Right ventricle myocardium inferior (tissue), 1 donor: ENCODE measurements around the gene LDAH. TPM values are rescaled to one million over a fixed set of nuclear protein-coding genes. Genes with fewer than 3 reads are reported as not detected.

ENCODE experiments used
- ATAC-seq: fragments of 200-7000 bp; cut with Tn5 transposase; one replicate; pipeline ENCODE4 v1.9.1; 2020; ENCODE audit warnings: mild to moderate bottlenecking, moderate library complexity
- DNase-seq: peaks from one replicate; pipeline ENCODE4 v3.0.0; 2021; ENCODE audit errors: missing footprints
- intact Hi-C: fragments of 100-400 bp; cut with DNase I; formaldehyde crosslinking; loops from one replicate; pipeline ENCODE4 v1.11.0; 2022
- total RNA-seq: library from RNA; stranded (reverse); fragmentation: NEBNext Ultra II Directional; extraction: Animal tissue kit (Norgen Biotek cat#: 25700); gene quantifications from one replicate; pipeline ENCODE4 v1.2.1, GENCODE V29; 2021
- donor health status: DM: no; HTN: yes; CAD: no; lungs with severe emphysema.

LDAH gene
- total RNA-seq, 1 donor from 2014 or later: 5.8 TPM

GRCh38 chr2:20696366-20696765 lies 126.5 kb downstream of the LDAH start:
- ATAC-seq (no peak), DNase-seq (no peak)
- intact Hi-C loops: no loop called here

DNA sequence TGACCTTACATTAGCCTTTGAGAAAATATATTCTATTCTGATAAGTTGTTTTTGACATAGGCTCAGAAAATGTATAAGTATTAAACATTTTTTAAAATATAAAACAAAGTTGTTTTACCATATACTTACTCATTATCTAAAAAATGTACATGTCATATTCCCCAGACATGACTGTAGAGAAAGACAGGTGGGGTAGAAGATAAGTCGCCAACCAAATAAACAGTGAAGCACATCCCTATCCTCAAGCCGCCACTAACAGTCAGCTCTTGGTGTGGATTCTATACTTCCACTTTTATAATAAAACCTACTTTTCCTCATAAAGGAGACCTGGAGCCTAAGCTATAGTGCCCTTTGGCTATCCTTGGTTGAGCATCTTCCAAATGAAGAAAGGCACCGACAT lies 129.6 kb downstream of the LDAH start:
- DNase-seq: no peak
- intact Hi-C loops: no loop called here
- ATAC-seq: no peak

GRCh38 chr2:20692081-20692480 lies 130.8 kb downstream of the LDAH start:
- intact Hi-C loops: no loop called here

DNA sequence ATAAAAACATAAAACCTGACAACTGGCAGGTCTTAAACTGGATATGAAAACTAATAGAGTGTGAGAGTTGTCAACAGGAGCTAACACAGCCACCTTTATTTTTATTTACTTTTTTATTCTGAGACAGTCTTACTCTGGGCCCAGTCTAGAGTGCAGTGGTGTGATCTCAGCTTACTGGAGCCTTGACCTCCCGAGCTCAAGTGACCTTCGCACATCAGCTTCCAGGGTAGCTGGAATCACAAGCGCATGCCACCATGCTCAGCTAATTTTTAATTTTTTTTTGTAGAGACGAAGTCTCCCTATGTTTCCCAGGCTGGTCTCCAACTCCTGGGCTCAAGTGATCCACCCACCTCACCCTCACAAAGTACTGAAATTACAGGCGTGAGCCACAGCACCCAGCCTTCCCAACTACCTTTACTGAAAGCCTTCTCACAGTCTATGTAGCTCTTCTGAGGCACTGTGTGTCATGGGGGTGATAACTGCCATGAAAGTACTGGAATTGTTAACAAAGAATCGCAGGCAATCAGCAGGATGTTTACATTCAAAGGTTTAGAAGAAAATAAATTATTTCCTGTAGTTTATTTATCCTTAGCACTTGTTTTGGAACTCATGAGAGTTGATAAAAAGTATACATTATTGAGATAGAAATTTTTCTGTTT lies 131.7 kb downstream of the LDAH start:
- ATAC-seq (no peak), DNase-seq (no peak)
- intact Hi-C loops: no loop called here

More at GRCh38 chr2:20692081-20692480, 130.8 kb downstream of the LDAH start:
- no peak for ATAC-seq
- DNase-seq: no peak

GRCh38 chr2:20689428-20690264 lies 133.3 kb downstream of the LDAH start:
- DNase-seq (no peak), ATAC-seq (no peak)
- intact Hi-C loops: no loop called here

GRCh38 chr2:20687260-20687832 lies 135.6 kb downstream of the LDAH start:
- intact Hi-C loops: no loop called here
- DNase-seq (no peak), ATAC-seq (no peak)

DNA sequence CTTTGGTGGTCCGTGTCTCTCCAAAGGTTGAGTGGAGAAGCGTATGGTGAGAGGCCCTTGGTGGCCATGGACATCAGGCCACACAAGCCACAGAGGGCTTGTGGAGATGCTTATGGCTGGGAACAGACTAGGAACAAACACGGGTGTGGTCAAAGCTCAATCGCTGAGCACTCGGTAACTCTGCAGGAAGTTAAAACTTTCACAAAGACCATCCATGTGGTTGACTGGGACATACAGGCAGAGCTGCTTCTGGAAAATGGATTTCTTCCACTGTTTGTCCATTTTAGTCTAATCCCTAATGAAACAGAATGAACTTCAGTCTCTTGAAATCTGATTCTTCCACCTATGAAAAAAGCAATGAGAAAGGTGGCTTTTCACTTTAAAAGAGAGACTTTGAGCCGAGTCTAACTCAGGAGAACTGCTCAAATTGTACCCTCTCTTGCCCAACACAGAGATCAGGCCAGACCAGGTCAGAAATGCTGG lies 138.3 kb downstream of the LDAH start:
- intact Hi-C loops: loop anchor here (5.0 kb wide), 1 partner anchor 278 kb away; no protein-coding TSS in a partner anchor

GRCh38 chr2:20682167-20682920 lies 140.6 kb downstream of the LDAH start:
- DNase-seq (no peak), ATAC-seq (no peak)
- intact Hi-C loops: loop anchor here (5.0 kb wide), 1 partner anchor 280 kb away; no protein-coding TSS in a partner anchor

More for the DNA sequence above, 138.3 kb downstream of the LDAH start:
- DNase-seq: no peak
- ATAC-seq: no peak

DNA sequence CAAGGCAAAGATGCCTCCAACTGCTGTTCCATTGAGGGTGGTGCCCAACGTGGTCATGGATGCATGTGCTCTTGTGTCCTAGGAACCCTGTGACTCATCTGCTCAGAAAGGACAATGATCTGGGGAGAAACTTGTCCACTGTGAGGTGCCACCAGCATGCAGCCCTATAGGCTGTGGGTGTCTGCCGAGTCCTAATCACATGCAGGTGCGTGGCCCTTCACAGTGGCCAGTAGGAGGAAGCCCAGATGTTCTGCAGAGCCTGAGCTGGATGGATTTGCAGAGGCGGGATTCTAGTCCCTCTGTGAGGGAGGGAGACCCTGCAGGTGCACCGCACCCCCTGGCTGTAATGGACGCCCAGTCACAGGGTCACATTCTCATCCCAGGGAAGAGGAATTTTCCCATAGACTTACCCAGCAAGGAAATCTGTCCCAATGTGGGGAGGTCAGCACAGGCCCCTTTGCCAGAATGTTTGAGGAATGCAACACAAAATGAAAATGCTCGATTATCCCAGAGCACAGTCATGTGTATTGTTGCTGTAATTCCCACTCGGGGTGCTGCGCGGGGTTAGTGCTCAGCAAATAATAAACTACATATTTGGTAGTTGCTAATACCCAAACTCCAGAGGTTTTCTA lies 142.0 kb downstream of the LDAH start:
- intact Hi-C loops: loop anchor here (5.0 kb wide), 1 partner anchor 281 kb away; no protein-coding TSS in a partner anchor
- ATAC-seq (no peak), DNase-seq (no peak)

DNA sequence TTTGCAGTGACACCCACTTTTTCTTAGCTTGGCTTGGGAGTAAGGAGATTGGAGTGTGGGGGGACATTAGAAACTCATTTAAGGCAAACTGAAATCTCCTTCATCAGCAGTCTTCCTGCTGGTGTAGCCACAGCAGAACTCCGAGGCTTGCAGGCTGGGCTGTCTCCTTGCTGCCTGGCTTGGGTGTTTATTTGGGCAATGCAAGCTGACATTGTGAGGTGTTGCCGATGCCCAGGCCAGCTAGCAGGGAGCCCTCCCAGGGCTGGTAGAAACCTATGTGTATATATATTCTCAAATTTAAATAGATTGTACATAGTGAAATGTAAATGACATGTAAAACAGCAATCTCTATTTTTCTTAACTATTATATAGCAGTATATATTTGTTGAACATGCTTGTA lies 144.1 kb downstream of the LDAH start:
- ATAC-seq: no peak
- DNase-seq: no peak
- intact Hi-C loops: no loop called here

- no peak for ATAC-seq
- intact Hi-C loops: no loop called here
- no peak for DNase-seq
These were observed 144.9 kb downstream of the LDAH start for GRCh38 chr2:20678086-20678395.

DNA sequence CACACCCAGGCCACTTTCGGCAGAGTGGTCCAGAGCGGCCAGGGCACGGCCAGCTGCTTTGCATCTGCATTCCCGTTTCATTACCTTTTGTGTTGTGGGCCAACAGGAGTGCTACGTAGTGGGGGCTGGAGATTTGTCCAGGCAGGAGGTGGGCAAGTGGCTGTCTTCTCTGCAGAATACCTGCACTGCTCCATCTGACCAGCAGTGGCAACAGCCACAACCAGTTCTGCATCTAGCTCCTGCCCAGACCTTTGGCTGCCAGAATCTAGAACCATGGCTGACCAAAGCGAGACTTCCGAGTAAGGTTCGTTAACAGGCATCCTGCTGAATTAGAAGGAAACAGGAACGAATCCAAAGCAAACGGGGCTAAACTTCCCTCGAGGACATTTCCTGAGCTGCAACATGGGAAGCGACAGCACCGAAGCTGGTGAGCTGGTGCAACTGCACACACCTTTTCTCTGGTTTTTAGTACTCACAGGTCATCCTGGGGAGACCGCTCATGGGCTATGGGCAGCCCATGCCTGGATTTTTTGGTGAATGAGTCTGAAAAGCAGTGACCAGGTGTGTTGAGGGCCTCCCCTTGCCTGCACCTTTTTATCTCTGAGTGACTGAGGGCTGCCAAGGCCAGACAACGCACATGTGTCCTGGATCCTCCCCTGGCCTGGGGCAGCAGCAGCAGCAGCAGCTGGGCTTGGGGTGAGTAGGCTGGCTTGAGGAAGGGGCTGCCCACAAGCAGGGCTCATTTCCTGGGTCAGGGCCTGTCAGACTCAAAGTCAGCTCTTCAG lies 145.4 kb downstream of the LDAH start:
- ATAC-seq (no peak), DNase-seq (no peak)
- intact Hi-C loops: no loop called here

GRCh38 chr2:20676353-20677215 lies 146.3 kb downstream of the LDAH start:
- peak; percentile 17 for ATAC-seq
- no peak for DNase-seq
- intact Hi-C loops: no loop called here

DNA sequence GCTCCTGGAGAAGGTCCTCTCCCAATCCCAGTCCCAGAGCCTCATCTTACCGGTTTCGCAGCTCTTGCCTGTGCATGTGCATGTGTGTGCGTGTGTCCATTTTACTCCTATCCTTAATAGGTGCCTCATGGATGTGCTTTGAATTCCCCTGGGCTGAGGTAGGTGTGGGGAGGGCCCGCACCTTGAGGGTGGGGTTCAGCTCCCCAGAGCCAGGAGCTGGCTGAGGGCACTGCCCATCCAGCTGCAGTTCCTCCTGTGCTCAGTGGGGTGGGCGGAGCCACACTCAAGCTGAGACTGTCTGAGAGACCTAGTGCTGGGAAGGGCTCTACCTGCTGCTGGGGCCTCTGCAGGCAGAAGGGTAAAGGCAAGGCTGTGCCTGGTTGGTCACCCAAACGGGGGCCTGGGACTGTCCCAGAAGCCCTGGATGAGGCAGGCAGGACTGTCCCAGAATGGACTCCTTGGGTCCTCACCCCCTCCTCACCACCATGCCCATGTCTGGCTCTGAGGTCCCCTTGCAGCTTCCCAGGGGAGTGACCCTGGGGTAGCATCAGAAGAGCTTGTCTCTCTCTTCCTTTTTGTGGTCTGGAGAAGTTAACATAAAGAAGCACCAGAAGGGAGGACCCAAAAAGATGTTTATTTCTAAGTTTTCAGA lies 147.1 kb downstream of the LDAH start:
- ATAC-seq (no peak), DNase-seq (no peak)
- intact Hi-C loops: no loop called here

DNA sequence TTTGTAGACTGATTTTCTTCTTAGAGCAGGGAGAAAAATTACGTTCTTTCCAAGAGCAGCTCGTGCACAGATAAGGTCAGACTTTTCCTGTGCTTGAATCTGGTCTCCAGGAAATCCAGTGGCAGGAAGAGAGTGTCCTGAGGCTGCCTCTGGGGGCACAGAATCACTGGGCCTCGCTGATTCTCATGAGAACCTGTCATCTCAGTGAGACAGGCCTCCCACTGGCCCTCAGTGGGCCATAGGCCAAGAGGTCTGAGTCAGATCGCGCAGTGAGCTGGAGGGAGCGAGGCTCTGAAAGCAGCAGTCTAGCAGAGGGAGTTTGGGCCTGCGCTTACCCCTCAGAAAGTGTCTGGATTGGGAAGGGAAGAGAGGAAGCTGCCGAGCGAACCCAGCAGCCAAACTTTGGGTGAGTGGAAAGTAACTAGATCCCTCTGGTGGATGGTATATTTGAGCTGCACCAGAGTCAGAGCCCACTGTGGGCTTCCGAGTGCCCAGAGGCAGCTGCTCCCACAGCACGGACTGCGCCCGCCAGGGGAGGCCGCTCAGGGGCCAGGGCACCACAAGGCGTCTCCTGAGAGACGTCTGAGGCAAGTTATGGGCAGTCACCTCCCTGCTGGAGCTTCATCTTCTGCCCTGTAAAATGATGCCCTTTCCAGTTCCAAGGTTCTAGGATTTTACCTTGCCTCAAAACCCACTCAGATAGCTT lies 147.8 kb downstream of the LDAH start:
- ATAC-seq (peak; percentile 69), DNase-seq (no peak)
- intact Hi-C loops: no loop called here
